OCI-LY3 (cell line): ENCODE results near the gene BRCA2.

Source experiments
- CTCF ChIP-seq: fragments of 200-600, 300-600 bp; sonication (generic); IDR thresholded peaks from 2 replicates; pipeline ENCODE4 v1.5.1; 2014; ENCODE audit warnings: antibody characterized with exemption, low read length, low read depth
- EZH2phosphoT487 ChIP-seq: fragments of 200-600 bp; shearing (Covaris generic); IDR thresholded peaks from 2 replicates; pipeline ENCODE4 v1.6.1; 2018; ENCODE audit warnings: antibody characterized with exemption, mixed run types, low read depth

- no peak for TF ChIP-seq CTCF
- TF ChIP-seq EZH2phosphoT487 = no peak
These were observed 130.2 kb downstream of the BRCA2 start for GRCh38 chr13:32445461-32445860.
